Measurements from ENCODE around the gene CACNA1F.

Gene CACNA1F

GRCh38 chrX:49191574-49192011 lies 41.5 kb downstream of the CACNA1F start:
- Histone ChIP-seq H3K27ac (ENCODE audit: insufficient read depth in 1 of 2, low read depth in 1 of 2, low read length in 2 of 2, poor library complexity in 1 of 2, severe bottlenecking in 2 of 2) (peak overlapping the region; percentile 15 to 81), H3K9me3 (ENCODE audit: control extremely low read depth in 1 of 5, control insufficient read depth in 4 of 5, insufficient read depth in 2 of 5, low read depth in 1 of 5, low read length in 4 of 5) (no peaks in the 10 kb centered on the region), H3K4me1 (ENCODE audit: control extremely low read depth in 1 of 4, control insufficient read depth in 4 of 4, insufficient read depth in 4 of 4, low read length in 3 of 4) (peaks cover 0 to 13% (median 5%) of the 10 kb centered on the region in 4 experiments), H3K36me3 (ENCODE audit: control insufficient read depth in 4 of 4, insufficient read depth in 4 of 4, low read length in 3 of 4) (no peaks in the 10 kb centered on the region), H3K4me3 (ENCODE audit: control insufficient read depth in 1 of 7, extremely low read depth in 1 of 7, insufficient read depth in 4 of 7, low read depth in 2 of 7, low read length in 6 of 7) (peak overlapping the region; percentile 69 to 86 (median 74)), H3K27me3 (replicated peaks in 2 of 5; ENCODE audit: control insufficient read depth in 4 of 5, insufficient read depth in 5 of 5, low read length in 4 of 5) (no peaks in the 10 kb centered on the region)
- POLR2A ChIA-PET, result interaction anchor here (1.1 to 1.3 kb wide), 2 partner anchors 14 to 25 kb away, joined by 3 to 4 read pairs; no protein-coding TSS in a partner anchor
- CTCF ChIA-PET, result interaction anchor here (1.0 to 1.9 kb wide), 3 partner anchors 27 to 43 kb away, joined by 3 to 6 read pairs (median 6); partner anchors contain the start of gene CCDC22
- WGBS (ENCODE audit: insufficient coverage), result 57% methylated on average over 29 of the region's 34 CpGs
- peak in 2 of 3 donors; percentile 22 to 50 for DNase-seq

- Histone ChIP-seq H3K27ac (ENCODE audit: insufficient read depth in 1 of 2, low read depth in 1 of 2, low read length in 2 of 2, poor library complexity in 1 of 2, severe bottlenecking in 2 of 2) (peak overlapping the region; percentile 15 to 81), H3K27me3 (replicated peaks in 2 of 5; ENCODE audit: control insufficient read depth in 4 of 5, insufficient read depth in 5 of 5, low read length in 4 of 5) (no peaks in the 10 kb centered on the region), H3K4me3 (ENCODE audit: control insufficient read depth in 1 of 7, extremely low read depth in 1 of 7, insufficient read depth in 4 of 7, low read depth in 2 of 7, low read length in 6 of 7) (peak overlapping the region; percentile 69 to 86 (median 74)), H3K36me3 (ENCODE audit: control insufficient read depth in 4 of 4, insufficient read depth in 4 of 4, low read length in 3 of 4) (no peaks in the 10 kb centered on the region), H3K9me3 (ENCODE audit: control extremely low read depth in 1 of 5, control insufficient read depth in 4 of 5, insufficient read depth in 2 of 5, low read depth in 1 of 5, low read length in 4 of 5) (no peaks in the 10 kb centered on the region), H3K4me1 (ENCODE audit: control extremely low read depth in 1 of 4, control insufficient read depth in 4 of 4, insufficient read depth in 4 of 4, low read length in 3 of 4) (peaks cover 0 to 16% (median 8%) of the 10 kb centered on the region in 4 experiments)
- 35% methylated on average over 28 of the region's 32 CpGs for WGBS (ENCODE audit: insufficient coverage)
- CTCF ChIA-PET, result interaction anchor here (0.7 to 1.2 kb wide), 5 partner anchors 17 to 236 kb away, joined by 3 to 4 read pairs (median 3); no protein-coding TSS in a partner anchor
- POLR2A ChIA-PET, result interaction anchor here (0.8 to 1.3 kb wide), 3 partner anchors 14 to 35 kb away, joined by 3 to 4 read pairs (median 3); no protein-coding TSS in a partner anchor
- peak; percentile 98 to 99 (median 99) for DNase-seq
Observed at GRCh38 chrX:49190821-49191573, 42.1 kb downstream of the CACNA1F start.

GRCh38 chrX:49189606-49190005 lies 43.5 kb downstream of the CACNA1F start:
- H3K4me3 ChIP-seq (ENCODE audit: control insufficient read depth in 1 of 7, extremely low read depth in 1 of 7, insufficient read depth in 4 of 7, low read depth in 2 of 7, low read length in 6 of 7), result no peak overlapping the region
- H3K27me3 ChIP-seq (replicated peaks in 2 of 5; ENCODE audit: control insufficient read depth in 4 of 5, insufficient read depth in 5 of 5, low read length in 4 of 5), result no peaks in the 10 kb centered on the region
- POLR2A ChIA-PET, result no interaction called here
- no peaks in the 10 kb centered on the region for H3K36me3 ChIP-seq (ENCODE audit: control insufficient read depth in 4 of 4, insufficient read depth in 4 of 4, low read length in 3 of 4)
- H3K4me1 ChIP-seq (ENCODE audit: control extremely low read depth in 1 of 4, control insufficient read depth in 4 of 4, insufficient read depth in 4 of 4, low read length in 3 of 4), result peaks cover 0 to 25% (median 16%) of the 10 kb centered on the region in 4 experiments
- no peaks in the 10 kb centered on the region for H3K9me3 ChIP-seq (ENCODE audit: control extremely low read depth in 1 of 5, control insufficient read depth in 4 of 5, insufficient read depth in 2 of 5, low read depth in 1 of 5, low read length in 4 of 5)
- DNase-seq, result no peak
- CTCF ChIA-PET, result interaction anchor here (0.9 to 1.4 kb wide), 4 partner anchors 9 to 39 kb away, joined by 3 to 5 read pairs (median 4); no protein-coding TSS in a partner anchor
- H3K27ac ChIP-seq (ENCODE audit: insufficient read depth in 1 of 2, low read depth in 1 of 2, low read length in 2 of 2, poor library complexity in 1 of 2, severe bottlenecking in 2 of 2), result no peak overlapping the region
- 88% methylated on average over 6 of the region's 6 CpGs for WGBS (ENCODE audit: insufficient coverage)

- Histone ChIP-seq H3K4me1 (ENCODE audit: control extremely low read depth in 1 of 4, control insufficient read depth in 4 of 4, insufficient read depth in 4 of 4, low read length in 3 of 4) (peaks cover 0 to 29% (median 19%) of the 10 kb centered on the region in 4 experiments), H3K4me3 (ENCODE audit: control insufficient read depth in 1 of 7, extremely low read depth in 1 of 7, insufficient read depth in 4 of 7, low read depth in 2 of 7, low read length in 6 of 7) (no peak overlapping the region)
- CTCF ChIA-PET, result interaction anchor here (1.4 kb wide), 1 partner anchor 22 kb away, joined by 4 read pairs; no protein-coding TSS in a partner anchor
Observed at GRCh38 chrX:49188468-49189076, 44.6 kb downstream of the CACNA1F start.

GRCh38 chrX:49187526-49187925 lies 45.6 kb downstream of the CACNA1F start:
- DNase-seq, result no peak
- Histone ChIP-seq H3K4me1 (ENCODE audit: control extremely low read depth in 1 of 4, control insufficient read depth in 4 of 4, insufficient read depth in 4 of 4, low read length in 3 of 4) (peaks cover 0 to 29% (median 19%) of the 10 kb centered on the region in 4 experiments), H3K27ac (ENCODE audit: insufficient read depth in 1 of 2, low read depth in 1 of 2, low read length in 2 of 2, poor library complexity in 1 of 2, severe bottlenecking in 2 of 2) (no peak overlapping the region), H3K27me3 (replicated peaks in 2 of 5; ENCODE audit: control insufficient read depth in 4 of 5, insufficient read depth in 5 of 5, low read length in 4 of 5) (no peaks in the 10 kb centered on the region), H3K9me3 (ENCODE audit: control extremely low read depth in 1 of 5, control insufficient read depth in 4 of 5, insufficient read depth in 2 of 5, low read depth in 1 of 5, low read length in 4 of 5) (no peaks in the 10 kb centered on the region), H3K36me3 (ENCODE audit: control insufficient read depth in 4 of 4, insufficient read depth in 4 of 4, low read length in 3 of 4) (peaks cover 0 to 5% (median 2%) of the 10 kb centered on the region in 4 experiments), H3K4me3 (ENCODE audit: control insufficient read depth in 1 of 7, extremely low read depth in 1 of 7, insufficient read depth in 4 of 7, low read depth in 2 of 7, low read length in 6 of 7) (no peak overlapping the region)
- 89% methylated on average over 6 of the region's 10 CpGs for WGBS (ENCODE audit: insufficient coverage)
- ChIA-PET POLR2A (no interaction called here), CTCF (interaction anchor here (1.1 kb wide), 1 partner anchor 10 kb away, joined by 3 read pairs; no protein-coding TSS in a partner anchor)

More at GRCh38 chrX:49188468-49189076, 44.6 kb downstream of the CACNA1F start:
- no peak overlapping the region for H3K27ac ChIP-seq (ENCODE audit: insufficient read depth in 1 of 2, low read depth in 1 of 2, low read length in 2 of 2, poor library complexity in 1 of 2, severe bottlenecking in 2 of 2)
- no peaks in the 10 kb centered on the region for H3K27me3 ChIP-seq (replicated peaks in 2 of 5; ENCODE audit: control insufficient read depth in 4 of 5, insufficient read depth in 5 of 5, low read length in 4 of 5)
- POLR2A ChIA-PET, result no interaction called here
- no peaks in the 10 kb centered on the region for H3K9me3 ChIP-seq (ENCODE audit: control extremely low read depth in 1 of 5, control insufficient read depth in 4 of 5, insufficient read depth in 2 of 5, low read depth in 1 of 5, low read length in 4 of 5)
- no peak for DNase-seq
- H3K36me3 ChIP-seq (ENCODE audit: control insufficient read depth in 4 of 4, insufficient read depth in 4 of 4, low read length in 3 of 4), result peaks cover 0 to 1% (median 0%) of the 10 kb centered on the region in 4 experiments
- 55% methylated on average over 3 of the region's 8 CpGs for WGBS (ENCODE audit: insufficient coverage)

GRCh38 chrX:49187028-49187394 lies 46.1 kb downstream of the CACNA1F start:
- H3K4me3 ChIP-seq (ENCODE audit: control insufficient read depth in 1 of 7, extremely low read depth in 1 of 7, insufficient read depth in 4 of 7, low read depth in 2 of 7, low read length in 6 of 7), result no peak overlapping the region
- H3K27ac ChIP-seq (ENCODE audit: insufficient read depth in 1 of 2, low read depth in 1 of 2, low read length in 2 of 2, poor library complexity in 1 of 2, severe bottlenecking in 2 of 2), result no peak overlapping the region
- DNase-seq, result no peak
- peaks cover 0 to 26% (median 19%) of the 10 kb centered on the region in 4 experiments for H3K4me1 ChIP-seq (ENCODE audit: control extremely low read depth in 1 of 4, control insufficient read depth in 4 of 4, insufficient read depth in 4 of 4, low read length in 3 of 4)
- H3K9me3 ChIP-seq (ENCODE audit: control extremely low read depth in 1 of 5, control insufficient read depth in 4 of 5, insufficient read depth in 2 of 5, low read depth in 1 of 5, low read length in 4 of 5), result no peaks in the 10 kb centered on the region
- POLR2A ChIA-PET, result no interaction called here
- CTCF ChIA-PET, result interaction anchor here (1.0 to 1.1 kb wide), 2 partner anchors 10 to 45 kb away, joined by 3 read pairs; no protein-coding TSS in a partner anchor
- 87% methylated on average over 12 of the region's 15 CpGs for WGBS (ENCODE audit: insufficient coverage)
- H3K36me3 ChIP-seq (ENCODE audit: control insufficient read depth in 4 of 4, insufficient read depth in 4 of 4, low read length in 3 of 4), result peaks cover 2 to 8% (median 4%) of the 10 kb centered on the region in 4 experiments
- H3K27me3 ChIP-seq (replicated peaks in 2 of 5; ENCODE audit: control insufficient read depth in 4 of 5, insufficient read depth in 5 of 5, low read length in 4 of 5), result no peaks in the 10 kb centered on the region

Measured in common myeloid progenitor, CD34-positive (primary cell).